ENCODE measurements around the gene ADARB1.

The ADARB1 gene

GRCh38 chr21:45075596-45076244 is 1.3 kb downstream of the ADARB1 start:
- DNase-seq (ENCODE audit: low read depth in 2 of 2), result no peak

- no peak for DNase-seq (ENCODE audit: low read depth in 2 of 2)
These were observed 1.9 kb downstream of the ADARB1 start for GRCh38 chr21:45076245-45076711.

GRCh38 chr21:45078371-45078770 is 4.0 kb downstream of the ADARB1 start:
- no peak for DNase-seq (ENCODE audit: low read depth in 2 of 2)

GRCh38 chr21:45078877-45079281 is 4.5 kb downstream of the ADARB1 start:
- no peak for DNase-seq (ENCODE audit: low read depth in 2 of 2)

- DNase-seq (ENCODE audit: low read depth in 2 of 2), result no peak
These were observed 5.0 kb downstream of the ADARB1 start for GRCh38 chr21:45079351-45079750.

GRCh38 chr21:45080232-45080631 is 5.9 kb downstream of the ADARB1 start:
- no peak for DNase-seq (ENCODE audit: low read depth in 2 of 2)

- no peak for DNase-seq (ENCODE audit: low read depth in 2 of 2)
These were observed 6.4 kb downstream of the ADARB1 start for GRCh38 chr21:45080639-45081414.

GRCh38 chr21:45081636-45082035 is 7.3 kb downstream of the ADARB1 start:
- DNase-seq (ENCODE audit: low read depth in 2 of 2), result no peak

- no peak for DNase-seq (ENCODE audit: low read depth in 2 of 2)
These were observed 8.4 kb downstream of the ADARB1 start for GRCh38 chr21:45082736-45083135.

GRCh38 chr21:45084121-45084520 is 9.7 kb downstream of the ADARB1 start:
- no peak for DNase-seq (ENCODE audit: low read depth in 2 of 2)

GRCh38 chr21:45084881-45085536 is 10.6 kb downstream of the ADARB1 start:
- DNase-seq (ENCODE audit: low read depth in 2 of 2), result no peak

- no peak for DNase-seq (ENCODE audit: low read depth in 2 of 2)
These were observed 11.3 kb downstream of the ADARB1 start for GRCh38 chr21:45085700-45086099.

- no peak for DNase-seq (ENCODE audit: low read depth in 2 of 2)
These were observed 12.1 kb downstream of the ADARB1 start for GRCh38 chr21:45086337-45086958.

- no peak for DNase-seq (ENCODE audit: low read depth in 2 of 2)
These were observed 12.8 kb downstream of the ADARB1 start for GRCh38 chr21:45087022-45087823.

- DNase-seq (ENCODE audit: low read depth in 2 of 2), result no peak
These were observed 13.7 kb downstream of the ADARB1 start for GRCh38 chr21:45088116-45088515.

- DNase-seq (ENCODE audit: low read depth in 2 of 2), result no peak
These were observed 14.3 kb downstream of the ADARB1 start for GRCh38 chr21:45088729-45089128.

GRCh38 chr21:45089964-45090363 is 15.6 kb downstream of the ADARB1 start:
- DNase-seq (ENCODE audit: low read depth in 2 of 2), result no peak

GRCh38 chr21:45090966-45091365 is 16.6 kb downstream of the ADARB1 start:
- no peak for DNase-seq (ENCODE audit: low read depth in 2 of 2)

- DNase-seq (ENCODE audit: low read depth in 2 of 2), result no peak
These were observed 17.4 kb downstream of the ADARB1 start for GRCh38 chr21:45091550-45092322.

- DNase-seq (ENCODE audit: low read depth in 2 of 2), result no peak
These were observed 18.7 kb downstream of the ADARB1 start for GRCh38 chr21:45093035-45093532.

Data from fibroblast of skin of left biceps (primary cell).